Glutamatergic neuron (in vitro differentiated cells): Measurements from ENCODE around the gene GBP1. TPM values are rescaled to one million over a fixed set of nuclear protein-coding genes. Genes with fewer than 3 reads are reported as not detected.

Experiments
- DNase-seq: peaks from one replicate; pipeline ENCODE4 v3.0.0; 2022
- H3K27ac Mint-ChIP-seq: one replicate; pipeline ENCODE4 v1.8.0; 2020; ENCODE audit warnings: mild to moderate bottlenecking, mixed read lengths, inconsistent platforms; ENCODE audit not compliant: unreplicated experiment
- H3K27me3 Mint-ChIP-seq: one replicate; pipeline ENCODE4 v1.8.0; 2020; ENCODE audit warnings: mild to moderate bottlenecking, moderate library complexity, mixed read lengths, inconsistent platforms; ENCODE audit not compliant: unreplicated experiment
- H3K36me3 Mint-ChIP-seq: one replicate; pipeline ENCODE4 v1.8.0; 2020; ENCODE audit warnings: mild to moderate bottlenecking, mixed read lengths, inconsistent platforms; ENCODE audit not compliant: unreplicated experiment
- H3K4me1 Mint-ChIP-seq: one replicate; pipeline ENCODE4 v1.8.0; 2020; ENCODE audit warnings: mild to moderate bottlenecking, low read depth, mixed read lengths, inconsistent platforms; ENCODE audit not compliant: unreplicated experiment
- H3K4me3 Mint-ChIP-seq: one replicate; pipeline ENCODE4 v1.8.0; 2020; ENCODE audit warnings: mild to moderate bottlenecking, mixed read lengths, inconsistent platforms; ENCODE audit not compliant: unreplicated experiment
- H3K9me3 Mint-ChIP-seq: one replicate; pipeline ENCODE4 v1.8.0; 2020; ENCODE audit warnings: mild to moderate bottlenecking, moderate library complexity, mixed read lengths, inconsistent platforms; ENCODE audit not compliant: unreplicated experiment
- total RNA-seq: library from RNA; stranded (reverse); fragmentation: NEBNext Ultra II Directional; extraction: Animal tissue kit (Norgen Biotek cat#: 25700); gene quantifications from one replicate; pipeline ENCODE4 v1.2.1, GENCODE V29; 2021; ENCODE audit not compliant: unreplicated experiment
- TF ChIP-seq, protein P1 (sequence below): fragments of 200-600 bp; sonication (generic); IDR thresholded peaks from one replicate; pipeline ENCODE4 v1.5.0; 2021; ENCODE audit not compliant: partially characterized antibody, unreplicated experiment

GBP1 gene
- total RNA-seq, 1 donor from 2014 or later, result not detected

DNA sequence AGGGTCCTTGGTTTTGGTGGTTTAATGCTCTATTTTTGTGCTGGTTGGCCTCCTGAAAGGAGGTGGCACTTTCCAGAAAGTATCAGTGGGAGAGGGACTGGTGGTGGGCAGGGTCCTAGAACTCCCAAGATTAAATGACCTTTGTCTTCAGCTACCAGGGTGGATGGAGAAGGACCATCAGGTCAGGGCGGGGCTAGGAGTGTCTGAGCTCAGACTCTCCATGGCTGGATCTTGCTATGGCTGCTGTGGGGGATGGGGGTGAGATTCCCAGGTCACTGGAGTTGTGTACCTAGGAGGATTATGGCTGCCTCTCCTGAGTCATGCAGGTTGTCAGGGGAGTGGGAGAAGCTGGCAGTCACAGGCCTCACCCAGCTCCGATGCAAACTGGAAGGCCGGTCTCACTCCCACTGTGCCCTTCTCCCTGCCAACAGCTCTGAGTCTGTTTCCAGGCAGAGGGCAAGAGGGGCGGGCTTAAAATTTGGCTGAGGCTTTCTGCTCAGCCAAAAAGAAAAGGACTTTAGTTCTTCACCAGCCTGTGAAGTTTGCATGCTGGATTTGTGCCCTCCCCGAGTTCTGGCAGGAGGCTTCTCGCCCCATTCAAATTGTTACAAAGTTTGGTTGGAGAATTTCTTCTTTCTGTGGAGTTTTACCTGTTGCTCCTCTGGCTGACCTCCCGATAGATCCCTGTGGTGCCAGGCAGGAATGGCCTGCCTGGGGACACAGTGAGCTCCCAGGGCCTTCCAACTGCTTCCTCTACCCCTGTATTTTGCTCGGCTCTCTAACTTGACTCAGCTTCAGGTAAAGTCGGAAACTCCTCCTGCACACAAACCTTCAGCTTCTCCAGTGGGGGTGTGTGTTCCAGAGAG, 59.5 kb downstream of the GBP1 start:
- Mint-ChIP-seq H3K27ac (no peak overlapping the region), H3K4me1 (no peaks in the 10 kb centered on the region), H3K9me3 (no peaks in the 10 kb centered on the region), H3K27me3 (no peaks in the 10 kb centered on the region), H3K4me3 (no peak overlapping the region), H3K36me3 (no peaks in the 10 kb centered on the region)
- TF ChIP-seq, protein P1, sequence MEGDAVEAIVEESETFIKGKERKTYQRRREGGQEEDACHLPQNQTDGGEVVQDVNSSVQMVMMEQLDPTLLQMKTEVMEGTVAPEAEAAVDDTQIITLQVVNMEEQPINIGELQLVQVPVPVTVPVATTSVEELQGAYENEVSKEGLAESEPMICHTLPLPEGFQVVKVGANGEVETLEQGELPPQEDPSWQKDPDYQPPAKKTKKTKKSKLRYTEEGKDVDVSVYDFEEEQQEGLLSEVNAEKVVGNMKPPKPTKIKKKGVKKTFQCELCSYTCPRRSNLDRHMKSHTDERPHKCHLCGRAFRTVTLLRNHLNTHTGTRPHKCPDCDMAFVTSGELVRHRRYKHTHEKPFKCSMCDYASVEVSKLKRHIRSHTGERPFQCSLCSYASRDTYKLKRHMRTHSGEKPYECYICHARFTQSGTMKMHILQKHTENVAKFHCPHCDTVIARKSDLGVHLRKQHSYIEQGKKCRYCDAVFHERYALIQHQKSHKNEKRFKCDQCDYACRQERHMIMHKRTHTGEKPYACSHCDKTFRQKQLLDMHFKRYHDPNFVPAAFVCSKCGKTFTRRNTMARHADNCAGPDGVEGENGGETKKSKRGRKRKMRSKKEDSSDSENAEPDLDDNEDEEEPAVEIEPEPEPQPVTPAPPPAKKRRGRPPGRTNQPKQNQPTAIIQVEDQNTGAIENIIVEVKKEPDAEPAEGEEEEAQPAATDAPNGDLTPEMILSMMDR, result no peak
- DNase-seq, result no peak

Other genes with a start within 250 kb of the GBP1 start
- 27.1 TPM for gene GTF2B, start 173.6 kb downstream of the GBP1 start, total RNA-seq
- 25.0 TPM for gene KYAT3, start 72.6 kb downstream of the GBP1 start, total RNA-seq
- 12.7 TPM for gene RBMXL1, start 72.6 kb downstream of the GBP1 start, total RNA-seq
- not detected for gene GBP3, start 42.3 kb downstream of the GBP1 start, total RNA-seq
- gene GBP2, start 60.9 kb upstream of the GBP1 start, total RNA-seq, result not detected
- not detected for gene GBP7, start 110.8 kb upstream of the GBP1 start, total RNA-seq
- gene GBP4, start 133.7 kb upstream of the GBP1 start, total RNA-seq, result not detected
- not detected for gene GBP5, start 207.7 kb upstream of the GBP1 start, total RNA-seq